ENCODE measurements around the gene ZNF792.

The ZNF792 gene

DNA sequence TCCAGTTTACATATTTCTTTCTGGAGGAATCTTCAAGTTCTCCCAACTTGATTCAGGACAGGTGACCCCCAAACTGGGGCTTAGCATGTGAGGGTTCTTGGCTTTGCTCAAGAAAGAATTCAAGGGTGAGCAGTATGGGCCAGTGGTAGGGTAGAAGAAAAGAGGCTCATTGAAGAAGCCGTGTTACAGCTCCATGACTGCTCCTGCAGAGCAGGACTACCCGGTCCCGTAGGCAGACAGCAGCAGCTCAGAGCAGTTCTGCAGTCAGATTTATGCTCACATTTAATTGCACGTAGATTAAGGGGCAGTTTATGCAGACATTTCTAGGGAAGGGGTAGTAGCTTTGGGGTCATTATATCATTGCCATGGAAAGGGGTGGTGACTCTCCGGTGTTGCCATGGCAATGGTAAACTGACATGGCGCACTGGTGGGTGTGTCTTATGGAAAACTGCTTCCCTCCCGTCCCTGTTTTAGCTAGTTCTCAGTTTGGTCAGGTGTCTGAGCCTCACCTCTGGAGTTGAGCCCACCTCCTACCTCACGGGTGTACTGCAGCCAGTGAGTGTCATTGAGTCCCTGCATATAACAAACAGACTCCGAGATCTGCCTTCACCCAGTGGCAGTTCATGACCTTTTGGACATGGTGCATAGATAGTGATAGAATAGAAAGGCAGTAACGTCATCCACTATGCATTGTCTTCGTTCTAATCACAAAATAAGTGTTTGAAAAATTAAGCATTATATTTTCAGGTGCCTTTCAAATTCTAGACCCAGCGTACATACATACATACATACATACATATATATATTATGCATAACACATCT is 16.0 kb upstream of the ZNF792 start:
- peaks cover 9% of the 10 kb centered on the region; the same call in 1 of the 2 replicates for H3K27me3 ChIP-seq (ENCODE audit: insufficient read depth, low read length)
- H3K9me2 ChIP-seq (ENCODE audit: low read depth, low read length): no peaks in the 10 kb centered on the region
- H3K4me2 ChIP-seq (ENCODE audit: low read length): no peak overlapping the region
- no peak overlapping the region for H3K4me3 ChIP-seq (ENCODE audit: low read depth, low read length, poor library complexity, severe bottlenecking)
- H2AFZ ChIP-seq (ENCODE audit: low read length): no peak overlapping the region
- no peaks in the 10 kb centered on the region; the same call in 1 of the 2 replicates for H3K36me3 ChIP-seq (ENCODE audit: insufficient read depth, low read length)
- no peaks in the 10 kb centered on the region for H3K4me1 ChIP-seq (ENCODE audit: insufficient read depth, low read length, severe bottlenecking)
- H3K9ac ChIP-seq (ENCODE audit: low read length): no peak overlapping the region
- no peak overlapping the region for H3K27ac ChIP-seq (ENCODE audit: low read depth, low read length, poor library complexity, severe bottlenecking)
- H3K79me2 ChIP-seq (ENCODE audit: insufficient read depth, low read length): no peaks in the 10 kb centered on the region
- H4K20me1 ChIP-seq (ENCODE audit: insufficient read depth, low read length): no peaks in the 10 kb centered on the region
- H3F3A ChIP-seq (ENCODE audit: insufficient read depth, low read length): no peaks in the 10 kb centered on the region
- no peak for TF ChIP-seq EZH2 (IDR thresholded peaks at IDR 0.05; ENCODE audit: borderline replicate concordance, low read length)
- TF ChIP-seq, protein P1, sequence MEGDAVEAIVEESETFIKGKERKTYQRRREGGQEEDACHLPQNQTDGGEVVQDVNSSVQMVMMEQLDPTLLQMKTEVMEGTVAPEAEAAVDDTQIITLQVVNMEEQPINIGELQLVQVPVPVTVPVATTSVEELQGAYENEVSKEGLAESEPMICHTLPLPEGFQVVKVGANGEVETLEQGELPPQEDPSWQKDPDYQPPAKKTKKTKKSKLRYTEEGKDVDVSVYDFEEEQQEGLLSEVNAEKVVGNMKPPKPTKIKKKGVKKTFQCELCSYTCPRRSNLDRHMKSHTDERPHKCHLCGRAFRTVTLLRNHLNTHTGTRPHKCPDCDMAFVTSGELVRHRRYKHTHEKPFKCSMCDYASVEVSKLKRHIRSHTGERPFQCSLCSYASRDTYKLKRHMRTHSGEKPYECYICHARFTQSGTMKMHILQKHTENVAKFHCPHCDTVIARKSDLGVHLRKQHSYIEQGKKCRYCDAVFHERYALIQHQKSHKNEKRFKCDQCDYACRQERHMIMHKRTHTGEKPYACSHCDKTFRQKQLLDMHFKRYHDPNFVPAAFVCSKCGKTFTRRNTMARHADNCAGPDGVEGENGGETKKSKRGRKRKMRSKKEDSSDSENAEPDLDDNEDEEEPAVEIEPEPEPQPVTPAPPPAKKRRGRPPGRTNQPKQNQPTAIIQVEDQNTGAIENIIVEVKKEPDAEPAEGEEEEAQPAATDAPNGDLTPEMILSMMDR (IDR thresholded peaks at IDR 0.05; ENCODE audit: low read length): no peak
- no peaks in the 10 kb centered on the region; the same call in 1 of the 2 replicates for H3K9me3 ChIP-seq (ENCODE audit: low read length)

DNA sequence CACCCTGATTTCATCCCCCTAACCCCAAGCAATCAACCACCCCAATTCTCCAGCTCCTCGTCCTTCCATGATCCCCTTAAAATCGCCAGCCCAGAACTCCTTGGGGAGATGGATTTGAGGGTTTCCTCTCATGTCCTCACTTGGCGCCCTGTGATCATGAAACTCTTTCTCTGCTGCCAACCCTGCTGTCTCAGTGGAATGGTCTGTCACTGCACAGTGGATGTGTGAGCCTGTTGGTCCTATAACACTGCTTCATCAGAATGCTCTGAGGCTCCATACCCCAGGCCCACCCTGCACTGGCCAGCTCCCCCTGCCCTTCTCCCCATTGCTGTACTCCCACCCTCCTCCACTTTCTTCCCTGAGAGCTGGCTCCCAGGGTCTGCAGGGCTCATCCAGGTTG is 12.6 kb upstream of the ZNF792 start:
- H3K4me2 ChIP-seq (ENCODE audit: low read length): no peak overlapping the region
- no peaks in the 10 kb centered on the region for H3F3A ChIP-seq (ENCODE audit: insufficient read depth, low read length)
- no peaks in the 10 kb centered on the region for H3K79me2 ChIP-seq (ENCODE audit: insufficient read depth, low read length)
- no peaks in the 10 kb centered on the region; the same call in 1 of the 2 replicates for H3K9me3 ChIP-seq (ENCODE audit: low read length)
- H3K9me2 ChIP-seq (ENCODE audit: low read depth, low read length): no peaks in the 10 kb centered on the region
- H3K36me3 ChIP-seq (ENCODE audit: insufficient read depth, low read length): no peaks in the 10 kb centered on the region; the same call in 1 of the 2 replicates
- no peak overlapping the region for H3K9ac ChIP-seq (ENCODE audit: low read length)
- H2AFZ ChIP-seq (ENCODE audit: low read length): no peak overlapping the region
- H3K4me1 ChIP-seq (ENCODE audit: insufficient read depth, low read length, severe bottlenecking): peaks cover 6% of the 10 kb centered on the region
- no peaks in the 10 kb centered on the region for H4K20me1 ChIP-seq (ENCODE audit: insufficient read depth, low read length)
- peaks cover 5% of the 10 kb centered on the region; the same call in 1 of the 2 replicates for H3K27me3 ChIP-seq (ENCODE audit: insufficient read depth, low read length)
- TF ChIP-seq, protein P1 (IDR thresholded peaks at IDR 0.05; ENCODE audit: low read length): no peak
- TF ChIP-seq EZH2 (IDR thresholded peaks at IDR 0.05; ENCODE audit: borderline replicate concordance, low read length): no peak
- H3K27ac ChIP-seq (ENCODE audit: low read depth, low read length, poor library complexity, severe bottlenecking): no peak overlapping the region
- H3K4me3 ChIP-seq (ENCODE audit: low read depth, low read length, poor library complexity, severe bottlenecking): no peak overlapping the region

DNA sequence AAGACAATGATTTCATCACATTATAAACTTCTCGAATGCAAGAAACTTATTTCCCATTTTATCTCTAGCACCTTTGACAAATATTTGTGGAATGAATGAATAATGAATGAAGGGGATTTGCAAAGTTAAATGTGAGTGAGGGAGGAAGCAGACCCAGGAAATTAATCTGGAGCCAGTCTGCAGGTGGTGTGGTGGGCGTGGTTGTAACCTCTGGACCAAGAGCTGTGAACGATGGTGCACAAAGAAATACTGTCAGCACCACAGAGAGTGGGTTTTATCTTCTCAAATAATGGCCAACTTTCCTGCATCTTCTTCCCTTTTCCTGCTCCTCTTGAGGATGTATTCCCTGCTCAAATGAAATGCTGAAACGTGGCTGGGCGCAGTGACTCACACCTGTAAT is 11.0 kb upstream of the ZNF792 start:
- H3K27me3 ChIP-seq (ENCODE audit: insufficient read depth, low read length): peaks cover 14% of the 10 kb centered on the region; the same call in 1 of the 2 replicates
- H3K4me3 ChIP-seq (ENCODE audit: low read depth, low read length, poor library complexity, severe bottlenecking): no peak overlapping the region
- H3F3A ChIP-seq (ENCODE audit: insufficient read depth, low read length): no peaks in the 10 kb centered on the region
- no peak for TF ChIP-seq EZH2 (IDR thresholded peaks at IDR 0.05; ENCODE audit: borderline replicate concordance, low read length)
- TF ChIP-seq, protein P1 (IDR thresholded peaks at IDR 0.05; ENCODE audit: low read length): no peak
- H3K4me2 ChIP-seq (ENCODE audit: low read length): no peak overlapping the region
- no peaks in the 10 kb centered on the region; the same call in 1 of the 2 replicates for H3K36me3 ChIP-seq (ENCODE audit: insufficient read depth, low read length)
- no peaks in the 10 kb centered on the region for H3K79me2 ChIP-seq (ENCODE audit: insufficient read depth, low read length)
- peaks cover 6% of the 10 kb centered on the region for H3K4me1 ChIP-seq (ENCODE audit: insufficient read depth, low read length, severe bottlenecking)
- no peaks in the 10 kb centered on the region; the same call in 1 of the 2 replicates for H3K9me3 ChIP-seq (ENCODE audit: low read length)
- H3K27ac ChIP-seq (ENCODE audit: low read depth, low read length, poor library complexity, severe bottlenecking): no peak overlapping the region
- H4K20me1 ChIP-seq (ENCODE audit: insufficient read depth, low read length): no peaks in the 10 kb centered on the region
- no peaks in the 10 kb centered on the region for H3K9me2 ChIP-seq (ENCODE audit: low read depth, low read length)
- no peak overlapping the region for H3K9ac ChIP-seq (ENCODE audit: low read length)
- H2AFZ ChIP-seq (ENCODE audit: low read length): no peak overlapping the region
